ENCODE measurements around the gene RUNX2. TPM values are rescaled to one million over a fixed set of nuclear protein-coding genes. Genes with fewer than 3 reads are reported as not detected.

Gene RUNX2
- total and polyA plus RNA-seq, 2 experiments from 2014 or later: 0.66 to 1.7 TPM

DNA sequence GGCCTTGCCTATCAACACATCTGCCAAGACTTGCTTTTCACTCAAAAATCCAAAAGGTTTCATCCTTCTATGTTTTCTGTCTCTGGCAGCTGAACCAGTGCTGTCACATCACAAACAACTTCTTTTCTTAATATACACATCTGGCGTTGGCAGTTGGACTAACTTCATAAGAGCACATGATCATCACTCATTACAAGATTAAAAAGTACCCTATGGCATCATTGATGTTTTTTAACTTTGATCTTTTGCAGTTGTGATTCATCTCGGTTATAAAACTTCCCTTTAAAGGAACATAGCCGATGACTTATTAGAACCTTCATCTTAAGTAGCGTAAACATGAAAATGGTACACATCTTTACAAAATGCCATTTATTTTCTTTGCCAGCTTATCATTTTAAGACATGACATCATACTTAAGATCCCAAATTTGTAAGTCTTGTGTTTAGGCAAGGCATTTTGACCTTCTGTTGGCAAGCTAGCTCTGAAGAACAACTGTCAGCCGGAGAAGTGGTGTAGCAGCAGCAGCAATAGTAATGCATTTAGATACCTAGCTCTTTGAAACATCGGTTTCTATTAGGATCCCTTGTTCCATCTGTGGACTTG, 113.8 kb downstream of the RUNX2 start (continued):
- TF ChIP-seq, protein P1, sequence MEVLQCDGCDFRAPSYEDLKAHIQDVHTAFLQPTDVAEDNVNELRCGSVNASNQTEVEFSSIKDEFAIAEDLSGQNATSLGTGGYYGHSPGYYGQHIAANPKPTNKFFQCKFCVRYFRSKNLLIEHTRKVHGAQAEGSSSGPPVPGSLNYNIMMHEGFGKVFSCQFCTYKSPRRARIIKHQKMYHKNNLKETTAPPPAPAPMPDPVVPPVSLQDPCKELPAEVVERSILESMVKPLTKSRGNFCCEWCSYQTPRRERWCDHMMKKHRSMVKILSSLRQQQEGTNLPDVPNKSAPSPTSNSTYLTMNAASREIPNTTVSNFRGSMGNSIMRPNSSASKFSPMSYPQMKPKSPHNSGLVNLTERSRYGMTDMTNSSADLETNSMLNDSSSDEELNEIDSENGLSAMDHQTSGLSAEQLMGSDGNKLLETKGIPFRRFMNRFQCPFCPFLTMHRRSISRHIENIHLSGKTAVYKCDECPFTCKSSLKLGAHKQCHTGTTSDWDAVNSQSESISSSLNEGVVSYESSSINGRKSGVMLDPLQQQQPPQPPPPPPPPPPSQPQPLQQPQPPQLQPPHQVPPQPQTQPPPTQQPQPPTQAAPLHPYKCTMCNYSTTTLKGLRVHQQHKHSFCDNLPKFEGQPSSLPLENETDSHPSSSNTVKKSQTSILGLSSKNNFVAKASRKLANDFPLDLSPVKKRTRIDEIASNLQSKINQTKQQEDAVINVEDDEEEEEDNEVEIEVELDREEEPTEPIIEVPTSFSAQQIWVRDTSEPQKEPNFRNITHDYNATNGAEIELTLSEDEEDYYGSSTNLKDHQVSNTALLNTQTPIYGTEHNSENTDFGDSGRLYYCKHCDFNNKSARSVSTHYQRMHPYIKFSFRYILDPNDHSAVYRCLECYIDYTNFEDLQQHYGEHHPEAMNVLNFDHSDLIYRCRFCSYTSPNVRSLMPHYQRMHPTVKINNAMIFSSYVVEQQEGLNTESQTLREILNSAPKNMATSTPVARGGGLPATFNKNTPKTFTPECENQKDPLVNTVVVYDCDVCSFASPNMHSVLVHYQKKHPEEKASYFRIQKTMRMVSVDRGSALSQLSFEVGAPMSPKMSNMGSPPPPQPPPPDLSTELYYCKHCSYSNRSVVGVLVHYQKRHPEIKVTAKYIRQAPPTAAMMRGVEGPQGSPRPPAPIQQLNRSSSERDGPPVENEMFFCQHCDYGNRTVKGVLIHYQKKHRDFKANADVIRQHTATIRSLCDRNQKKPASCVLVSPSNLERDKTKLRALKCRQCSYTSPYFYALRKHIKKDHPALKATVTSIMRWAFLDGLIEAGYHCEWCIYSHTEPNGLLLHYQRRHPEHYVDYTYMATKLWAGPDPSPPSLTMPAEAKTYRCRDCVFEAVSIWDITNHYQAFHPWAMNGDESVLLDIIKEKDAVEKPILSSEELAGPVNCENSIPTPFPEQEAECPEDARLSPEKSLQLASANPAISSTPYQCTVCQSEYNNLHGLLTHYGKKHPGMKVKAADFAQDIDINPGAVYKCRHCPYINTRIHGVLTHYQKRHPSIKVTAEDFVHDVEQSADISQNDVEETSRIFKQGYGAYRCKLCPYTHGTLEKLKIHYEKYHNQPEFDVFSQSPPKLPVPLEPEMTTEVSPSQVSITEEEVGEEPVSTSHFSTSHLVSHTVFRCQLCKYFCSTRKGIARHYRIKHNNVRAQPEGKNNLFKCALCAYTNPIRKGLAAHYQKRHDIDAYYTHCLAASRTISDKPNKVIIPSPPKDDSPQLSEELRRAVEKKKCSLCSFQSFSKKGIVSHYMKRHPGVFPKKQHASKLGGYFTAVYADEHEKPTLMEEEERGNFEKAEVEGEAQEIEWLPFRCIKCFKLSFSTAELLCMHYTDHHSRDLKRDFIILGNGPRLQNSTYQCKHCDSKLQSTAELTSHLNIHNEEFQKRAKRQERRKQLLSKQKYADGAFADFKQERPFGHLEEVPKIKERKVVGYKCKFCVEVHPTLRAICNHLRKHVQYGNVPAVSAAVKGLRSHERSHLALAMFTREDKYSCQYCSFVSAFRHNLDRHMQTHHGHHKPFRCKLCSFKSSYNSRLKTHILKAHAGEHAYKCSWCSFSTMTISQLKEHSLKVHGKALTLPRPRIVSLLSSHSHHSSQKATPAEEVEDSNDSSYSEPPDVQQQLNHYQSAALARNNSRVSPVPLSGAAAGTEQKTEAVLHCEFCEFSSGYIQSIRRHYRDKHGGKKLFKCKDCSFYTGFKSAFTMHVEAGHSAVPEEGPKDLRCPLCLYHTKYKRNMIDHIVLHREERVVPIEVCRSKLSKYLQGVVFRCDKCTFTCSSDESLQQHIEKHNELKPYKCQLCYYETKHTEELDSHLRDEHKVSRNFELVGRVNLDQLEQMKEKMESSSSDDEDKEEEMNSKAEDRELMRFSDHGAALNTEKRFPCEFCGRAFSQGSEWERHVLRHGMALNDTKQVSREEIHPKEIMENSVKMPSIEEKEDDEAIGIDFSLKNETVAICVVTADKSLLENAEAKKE (CRISPR knock-in tag; IDR thresholded peaks at IDR 0.05): no peak
- TF ChIP-seq ZNF331 (CRISPR knock-in tag; IDR thresholded peaks at IDR 0.05; ENCODE audit: low read depth): no peak

DNA sequence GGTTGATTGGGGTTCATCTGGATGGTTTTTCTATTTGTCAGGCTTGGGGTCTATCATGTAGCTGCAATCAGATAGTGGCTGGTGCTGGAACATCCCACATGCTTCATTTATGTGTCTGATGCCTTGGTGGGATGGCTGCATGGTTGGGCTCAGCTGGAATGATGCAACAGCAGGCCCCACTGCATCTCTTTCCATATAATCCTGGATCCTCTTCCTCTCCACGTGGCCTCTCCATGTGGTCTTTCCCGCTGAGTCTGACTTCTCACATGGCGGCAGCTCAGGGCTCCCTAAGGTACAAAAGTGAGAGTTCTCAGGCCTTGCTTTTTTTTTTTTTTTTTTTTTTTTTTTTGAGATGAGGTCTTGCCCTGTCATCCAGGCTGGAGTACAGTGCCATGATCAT, 114.6 kb downstream of the RUNX2 start:
- H3K79me2 ChIP-seq (replicated peaks; ENCODE audit: insufficient read depth): no peaks in the 10 kb centered on the region
- H2AFZ ChIP-seq: no peak overlapping the region
- no peak overlapping the region for H3K27ac Mint-ChIP-seq
- H3K4me3 ChIP-seq: no peak overlapping the region
- peaks cover 25% of the 10 kb centered on the region for H3K4me1 ChIP-seq (ENCODE audit: insufficient read depth)
- H3K27me3 ChIP-seq (ENCODE audit: insufficient read depth): no peaks in the 10 kb centered on the region
- H3K36me3 ChIP-seq (ENCODE audit: insufficient read depth): no peaks in the 10 kb centered on the region
- ATAC-seq: no peak
- no peaks in the 10 kb centered on the region for H3K9me3 Mint-ChIP-seq
- DNase-seq (ENCODE audit: low spot score): no peak
- no peak overlapping the region for H3K4me3 Mint-ChIP-seq
- H3K4me1 Mint-ChIP-seq: peaks cover 24% of the 10 kb centered on the region
- no peaks in the 10 kb centered on the region for H3K9me2 ChIP-seq (ENCODE audit: insufficient read depth)
- no peaks in the 10 kb centered on the region for H3F3A ChIP-seq (replicated peaks; ENCODE audit: low read depth)
- no peaks in the 10 kb centered on the region for H4K20me1 ChIP-seq (replicated peaks; ENCODE audit: insufficient read depth)
- H3K36me3 Mint-ChIP-seq (ENCODE audit: low read depth): no peaks in the 10 kb centered on the region
- no peak overlapping the region for H3K4me2 ChIP-seq
- no peak overlapping the region for H3K27ac ChIP-seq (ENCODE audit: low read depth)
- no peaks in the 10 kb centered on the region for H3K27me3 Mint-ChIP-seq (ENCODE audit: insufficient read depth, low read depth, poor library complexity)
- TF ChIP-seq POLR2AphosphoS5 (IDR thresholded peaks at IDR 0.05; ENCODE audit: low read depth) (no peak), EZH2phosphoT487 (IDR thresholded peaks at IDR 0.05; ENCODE audit: unreplicated experiment) (no peak), JUNB (IDR thresholded peaks at IDR 0.05; ENCODE audit: unreplicated experiment) (no peak)
- TF ChIP-seq, protein P2, sequence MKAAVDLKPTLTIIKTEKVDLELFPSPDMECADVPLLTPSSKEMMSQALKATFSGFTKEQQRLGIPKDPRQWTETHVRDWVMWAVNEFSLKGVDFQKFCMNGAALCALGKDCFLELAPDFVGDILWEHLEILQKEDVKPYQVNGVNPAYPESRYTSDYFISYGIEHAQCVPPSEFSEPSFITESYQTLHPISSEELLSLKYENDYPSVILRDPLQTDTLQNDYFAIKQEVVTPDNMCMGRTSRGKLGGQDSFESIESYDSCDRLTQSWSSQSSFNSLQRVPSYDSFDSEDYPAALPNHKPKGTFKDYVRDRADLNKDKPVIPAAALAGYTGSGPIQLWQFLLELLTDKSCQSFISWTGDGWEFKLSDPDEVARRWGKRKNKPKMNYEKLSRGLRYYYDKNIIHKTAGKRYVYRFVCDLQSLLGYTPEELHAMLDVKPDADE (IDR thresholded peaks at IDR 0.05): no peak
- TF ChIP-seq, protein P3, sequence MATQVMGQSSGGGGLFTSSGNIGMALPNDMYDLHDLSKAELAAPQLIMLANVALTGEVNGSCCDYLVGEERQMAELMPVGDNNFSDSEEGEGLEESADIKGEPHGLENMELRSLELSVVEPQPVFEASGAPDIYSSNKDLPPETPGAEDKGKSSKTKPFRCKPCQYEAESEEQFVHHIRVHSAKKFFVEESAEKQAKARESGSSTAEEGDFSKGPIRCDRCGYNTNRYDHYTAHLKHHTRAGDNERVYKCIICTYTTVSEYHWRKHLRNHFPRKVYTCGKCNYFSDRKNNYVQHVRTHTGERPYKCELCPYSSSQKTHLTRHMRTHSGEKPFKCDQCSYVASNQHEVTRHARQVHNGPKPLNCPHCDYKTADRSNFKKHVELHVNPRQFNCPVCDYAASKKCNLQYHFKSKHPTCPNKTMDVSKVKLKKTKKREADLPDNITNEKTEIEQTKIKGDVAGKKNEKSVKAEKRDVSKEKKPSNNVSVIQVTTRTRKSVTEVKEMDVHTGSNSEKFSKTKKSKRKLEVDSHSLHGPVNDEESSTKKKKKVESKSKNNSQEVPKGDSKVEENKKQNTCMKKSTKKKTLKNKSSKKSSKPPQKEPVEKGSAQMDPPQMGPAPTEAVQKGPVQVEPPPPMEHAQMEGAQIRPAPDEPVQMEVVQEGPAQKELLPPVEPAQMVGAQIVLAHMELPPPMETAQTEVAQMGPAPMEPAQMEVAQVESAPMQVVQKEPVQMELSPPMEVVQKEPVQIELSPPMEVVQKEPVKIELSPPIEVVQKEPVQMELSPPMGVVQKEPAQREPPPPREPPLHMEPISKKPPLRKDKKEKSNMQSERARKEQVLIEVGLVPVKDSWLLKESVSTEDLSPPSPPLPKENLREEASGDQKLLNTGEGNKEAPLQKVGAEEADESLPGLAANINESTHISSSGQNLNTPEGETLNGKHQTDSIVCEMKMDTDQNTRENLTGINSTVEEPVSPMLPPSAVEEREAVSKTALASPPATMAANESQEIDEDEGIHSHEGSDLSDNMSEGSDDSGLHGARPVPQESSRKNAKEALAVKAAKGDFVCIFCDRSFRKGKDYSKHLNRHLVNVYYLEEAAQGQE (IDR thresholded peaks at IDR 0.05; ENCODE audit: unreplicated experiment): no peak
- TF ChIP-seq, protein P4, sequence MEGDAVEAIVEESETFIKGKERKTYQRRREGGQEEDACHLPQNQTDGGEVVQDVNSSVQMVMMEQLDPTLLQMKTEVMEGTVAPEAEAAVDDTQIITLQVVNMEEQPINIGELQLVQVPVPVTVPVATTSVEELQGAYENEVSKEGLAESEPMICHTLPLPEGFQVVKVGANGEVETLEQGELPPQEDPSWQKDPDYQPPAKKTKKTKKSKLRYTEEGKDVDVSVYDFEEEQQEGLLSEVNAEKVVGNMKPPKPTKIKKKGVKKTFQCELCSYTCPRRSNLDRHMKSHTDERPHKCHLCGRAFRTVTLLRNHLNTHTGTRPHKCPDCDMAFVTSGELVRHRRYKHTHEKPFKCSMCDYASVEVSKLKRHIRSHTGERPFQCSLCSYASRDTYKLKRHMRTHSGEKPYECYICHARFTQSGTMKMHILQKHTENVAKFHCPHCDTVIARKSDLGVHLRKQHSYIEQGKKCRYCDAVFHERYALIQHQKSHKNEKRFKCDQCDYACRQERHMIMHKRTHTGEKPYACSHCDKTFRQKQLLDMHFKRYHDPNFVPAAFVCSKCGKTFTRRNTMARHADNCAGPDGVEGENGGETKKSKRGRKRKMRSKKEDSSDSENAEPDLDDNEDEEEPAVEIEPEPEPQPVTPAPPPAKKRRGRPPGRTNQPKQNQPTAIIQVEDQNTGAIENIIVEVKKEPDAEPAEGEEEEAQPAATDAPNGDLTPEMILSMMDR (conservative IDR thresholded peaks at IDR 0.05; ENCODE audit: low read depth in 2 of 2): no peak
